ENCODE measurements around the gene SLC5A5.

The SLC5A5 gene

DNA sequence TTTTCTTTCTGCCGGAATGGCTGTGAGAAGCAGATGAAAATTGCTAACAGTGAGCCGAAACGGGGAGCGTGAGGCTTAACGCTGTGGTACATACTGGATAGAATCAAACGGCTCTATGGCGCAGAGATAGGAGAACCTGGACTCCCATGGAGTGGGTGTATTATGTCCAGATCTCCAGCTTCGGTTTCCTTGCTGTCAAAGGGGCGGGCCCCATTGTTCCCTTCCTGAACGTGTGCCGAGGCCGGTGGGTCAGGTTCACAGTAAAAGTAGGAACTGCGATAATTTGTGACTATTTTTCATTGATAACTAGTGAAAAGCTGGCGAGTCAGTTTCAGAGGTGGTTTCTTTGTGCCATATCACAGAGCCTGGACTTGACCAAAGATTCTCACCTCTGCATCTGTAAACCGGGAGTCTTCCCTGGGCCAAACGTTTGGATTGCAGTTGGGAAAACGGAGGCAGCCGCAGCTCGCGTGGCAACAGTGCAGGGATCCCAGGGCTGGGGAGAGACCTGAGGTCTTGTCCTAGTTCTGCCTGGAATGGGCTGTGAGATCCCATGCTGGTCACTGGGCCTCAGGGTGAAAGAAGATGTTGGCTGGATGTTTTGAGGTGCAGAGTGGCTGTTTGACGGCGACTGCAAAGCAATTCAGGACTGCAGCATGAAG, 11.3 kb upstream of the SLC5A5 start:
- TF ChIP-seq, protein P1, sequence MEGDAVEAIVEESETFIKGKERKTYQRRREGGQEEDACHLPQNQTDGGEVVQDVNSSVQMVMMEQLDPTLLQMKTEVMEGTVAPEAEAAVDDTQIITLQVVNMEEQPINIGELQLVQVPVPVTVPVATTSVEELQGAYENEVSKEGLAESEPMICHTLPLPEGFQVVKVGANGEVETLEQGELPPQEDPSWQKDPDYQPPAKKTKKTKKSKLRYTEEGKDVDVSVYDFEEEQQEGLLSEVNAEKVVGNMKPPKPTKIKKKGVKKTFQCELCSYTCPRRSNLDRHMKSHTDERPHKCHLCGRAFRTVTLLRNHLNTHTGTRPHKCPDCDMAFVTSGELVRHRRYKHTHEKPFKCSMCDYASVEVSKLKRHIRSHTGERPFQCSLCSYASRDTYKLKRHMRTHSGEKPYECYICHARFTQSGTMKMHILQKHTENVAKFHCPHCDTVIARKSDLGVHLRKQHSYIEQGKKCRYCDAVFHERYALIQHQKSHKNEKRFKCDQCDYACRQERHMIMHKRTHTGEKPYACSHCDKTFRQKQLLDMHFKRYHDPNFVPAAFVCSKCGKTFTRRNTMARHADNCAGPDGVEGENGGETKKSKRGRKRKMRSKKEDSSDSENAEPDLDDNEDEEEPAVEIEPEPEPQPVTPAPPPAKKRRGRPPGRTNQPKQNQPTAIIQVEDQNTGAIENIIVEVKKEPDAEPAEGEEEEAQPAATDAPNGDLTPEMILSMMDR (IDR thresholded peaks at IDR 0.05; ENCODE audit: borderline replicate concordance, control extremely low read depth, extremely low read depth, insufficient read depth, missing control alignments): no peak
- no peak for DNase-seq (ENCODE audit: low spot score)
- in situ Hi-C loops (cut with MboI; ENCODE audit: low sequenced_read_pairs, unreplicated experiment): loop anchor here (10.0 kb wide), 1 partner anchor 64 kb away; no protein-coding TSS in a partner anchor

DNA sequence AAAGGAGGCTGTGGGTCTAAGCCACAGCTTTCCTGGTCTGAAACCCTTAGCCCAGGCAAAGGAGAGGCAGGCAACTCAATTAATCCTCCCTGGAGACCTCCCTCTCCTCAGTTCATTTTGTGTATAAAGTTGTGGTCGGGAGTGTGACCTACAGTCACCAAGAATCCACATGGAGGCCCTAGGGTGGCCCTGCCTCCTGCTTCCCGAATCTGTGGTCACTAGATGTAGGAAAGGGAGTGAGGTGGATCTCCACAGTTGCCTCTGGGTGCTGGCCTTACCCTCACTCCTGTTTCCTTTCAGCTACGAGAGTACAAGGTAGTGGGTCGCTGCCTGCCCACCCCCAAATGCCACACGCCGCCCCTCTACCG, 10.8 kb upstream of the SLC5A5 start:
- DNase-seq (ENCODE audit: low spot score): no peak
- in situ Hi-C loops (cut with MboI; ENCODE audit: low sequenced_read_pairs, unreplicated experiment): loop anchor here (10.0 kb wide), 1 partner anchor 64 kb away; no protein-coding TSS in a partner anchor
- TF ChIP-seq, protein P1 (IDR thresholded peaks at IDR 0.05; ENCODE audit: borderline replicate concordance, control extremely low read depth, extremely low read depth, insufficient read depth, missing control alignments): no peak

GRCh38 chr19:17861542-17862402, 10.0 kb upstream of the SLC5A5 start:
- in situ Hi-C loops (cut with MboI; ENCODE audit: low sequenced_read_pairs, unreplicated experiment): loop anchor here (10.0 kb wide), 1 partner anchor 63 kb away; no protein-coding TSS in a partner anchor
- TF ChIP-seq, protein P1 (IDR thresholded peaks at IDR 0.05; ENCODE audit: borderline replicate concordance, control extremely low read depth, extremely low read depth, insufficient read depth, missing control alignments): no peak
- DNase-seq (ENCODE audit: low spot score): no peak

DNA sequence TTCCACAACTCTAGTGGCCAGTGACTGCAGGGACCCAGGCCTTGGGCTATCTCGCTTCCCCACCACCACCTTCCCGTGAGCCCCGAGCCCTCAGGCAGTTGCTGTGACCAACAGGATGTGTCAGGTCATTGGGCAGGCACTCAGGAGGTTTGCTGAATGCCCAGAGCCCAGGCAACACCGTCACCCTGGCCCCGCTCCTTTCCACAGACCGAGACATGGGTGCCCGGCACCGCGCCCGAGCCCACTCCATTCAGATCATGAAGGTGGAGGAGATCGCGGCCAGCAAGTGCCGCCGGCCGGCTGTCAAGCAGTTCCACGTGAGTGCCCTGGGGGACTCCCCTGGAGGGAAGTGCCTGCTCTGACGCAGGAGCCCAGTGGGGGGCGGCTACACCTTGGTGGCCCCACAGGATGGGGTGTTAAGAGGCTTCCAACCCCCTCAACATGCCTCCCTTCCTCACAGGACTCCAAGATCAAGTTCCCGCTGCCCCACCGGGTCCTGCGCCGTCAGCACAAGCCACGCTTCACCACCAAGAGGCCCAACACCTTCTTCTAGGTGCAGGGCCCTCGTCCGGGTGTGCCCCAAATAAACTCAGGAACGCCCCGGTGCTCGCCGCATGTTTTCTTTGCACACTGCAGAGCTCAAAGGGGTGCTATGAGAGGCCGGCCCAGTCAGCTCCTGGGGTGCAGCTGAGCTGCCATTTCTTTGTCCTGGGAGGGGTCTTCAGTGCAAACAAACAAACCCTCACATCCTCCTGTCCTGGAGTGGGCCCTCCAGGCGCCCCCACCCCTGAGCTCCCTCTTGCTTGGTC, 8.8 kb upstream of the SLC5A5 start:
- no peak for DNase-seq (ENCODE audit: low spot score)
- in situ Hi-C loops (cut with MboI; ENCODE audit: low sequenced_read_pairs, unreplicated experiment): loop anchor here (10.0 kb wide), 1 partner anchor 62 kb away; no protein-coding TSS in a partner anchor
- TF ChIP-seq, protein P1 (IDR thresholded peaks at IDR 0.05; ENCODE audit: borderline replicate concordance, control extremely low read depth, extremely low read depth, insufficient read depth, missing control alignments): peak; percentile 11

GRCh38 chr19:17863520-17864182, 8.1 kb upstream of the SLC5A5 start:
- in situ Hi-C loops (cut with MboI; ENCODE audit: low sequenced_read_pairs, unreplicated experiment): loop anchor here (10.0 kb wide), 1 partner anchor 61 kb away; no protein-coding TSS in a partner anchor
- TF ChIP-seq, protein P1 (IDR thresholded peaks at IDR 0.05; ENCODE audit: borderline replicate concordance, control extremely low read depth, extremely low read depth, insufficient read depth, missing control alignments): no peak
- DNase-seq (ENCODE audit: low spot score): no peak

Measured in GM13976 (cell line).